SK-N-SH (cell line): Measurements from ENCODE around the gene TNFAIP2. TPM values are rescaled to one million over a fixed set of nuclear protein-coding genes. Genes with fewer than 3 reads are reported as not detected.

Source experiments
- CTCF ChIA-PET: fragments of 300-600, 350-600 bp; formaldehyde crosslinking; extraction: SDS; loops from one replicate; lab custom pipeline; 2021; lab: Yijun Ruan, JAX
- POLR2A ChIA-PET: fragments of 350-600 bp; sonication (Branson Sonifier 250); formaldehyde crosslinking; extraction: SDS; loops from one replicate; lab custom pipeline; 2020; ENCODE audit warnings: antibody characterized with exemption, inconsistent platforms; lab: Yijun Ruan, JAX
- DNase-seq: peaks from one replicate; pipeline ENCODE4 v3.0.0; 2012
- H2AFZ ChIP-seq: fragments of 200-600 bp; sonication (generic); 2 replicates; pipeline ENCODE4 v1.8.1; 2016; ENCODE audit warnings: antibody characterized with exemption, mild to moderate bottlenecking, low read depth
- H3F3A ChIP-seq: fragments of 200-600 bp; sonication (generic); replicated peaks from 2 replicates; pipeline ENCODE3; 2016; ENCODE audit warnings: antibody characterized with exemption, mild to moderate bottlenecking; ENCODE audit not compliant: insufficient read depth
- H3K27ac ChIP-seq, 2 experiments: fragments of 200-500 bp in 1 of 2; fragments of 200-600 bp in 1 of 2; sonication (Bioruptor generic) in 1 of 2; sonication (generic), shearing (Covaris generic) in 1 of 2; 2 replicates each; pipeline versions ENCODE4 v1.5.1 to v1.6.1; 2014 to 2016; ENCODE audit warnings: low read depth in 2 of 2, inconsistent platforms in 1 of 2, low read length in 1 of 2, mild to moderate bottlenecking in 1 of 2, mixed read lengths in 1 of 2
- H3K27me3 ChIP-seq: fragments of 200-600 bp; sonication (generic), shearing (Covaris generic); 2 replicates; pipeline ENCODE4 v1.6.1; 2016; ENCODE audit warnings: mixed run types; ENCODE audit not compliant: insufficient read depth
- H3K36me3 ChIP-seq, 2 experiments: fragments of 200-500 bp in 1 of 2; fragments of 200-600 bp in 1 of 2; sonication (Bioruptor generic) in 1 of 2; sonication (generic) in 1 of 2; replicated peaks in 1 of 2; 2 replicates each; pipeline versions ENCODE3 to v1.5.1; 2014 to 2016; ENCODE audit warnings: low read length in 1 of 2, mild to moderate bottlenecking in 1 of 2; ENCODE audit not compliant: insufficient read depth in 2 of 2, control insufficient read depth in 1 of 2
- H3K4me1 ChIP-seq, 2 experiments: fragments of 200-500 bp in 1 of 2; fragments of 200-600 bp in 1 of 2; sonication (Bioruptor generic) in 1 of 2; sonication (generic), shearing (Covaris generic) in 1 of 2; 2 replicates each; pipeline versions ENCODE4 v1.5.1 to v1.6.1; 2014 to 2016; ENCODE audit warnings: low read depth in 1 of 2, low read length in 1 of 2, mixed run types in 1 of 2; ENCODE audit not compliant: insufficient read depth in 2 of 2, control insufficient read depth in 1 of 2
- H3K4me2 ChIP-seq: fragments of 200-600 bp; sonication (generic), shearing (Covaris generic); 2 replicates; pipeline ENCODE4 v1.6.1; 2017; ENCODE audit warnings: mixed run types
- H3K4me3 ChIP-seq, 2 experiments: fragments of 200-500 bp in 1 of 2; fragments of 200-600 bp in 1 of 2; sonication (Bioruptor generic) in 1 of 2; sonication (generic), shearing (Covaris generic) in 1 of 2; 2 replicates each; pipeline versions ENCODE4 v1.5.1 to v1.8.1; 2014 to 2016; ENCODE audit warnings: low read depth in 2 of 2, inconsistent platforms in 1 of 2, low read length in 1 of 2, mild to moderate bottlenecking in 1 of 2, mixed read lengths in 1 of 2, moderate library complexity in 1 of 2
- H3K79me2 ChIP-seq: fragments of 200-600 bp; sonication (generic); 2 replicates; pipeline ENCODE4 v1.8.1; 2017; ENCODE audit warnings: mild to moderate bottlenecking; ENCODE audit not compliant: insufficient read depth
- H3K9ac ChIP-seq: fragments of 200-600 bp; sonication (generic); 2 replicates; pipeline ENCODE4 v1.6.1; 2017; ENCODE audit warnings: mixed run types
- H3K9me2 ChIP-seq: fragments of 200-600 bp; sonication (generic); 2 replicates; pipeline ENCODE4 v1.6.1; 2017; ENCODE audit warnings: mixed run types
- H3K9me3 ChIP-seq: fragments of 200-600 bp; sonication (generic); 2 replicates; pipeline ENCODE4 v1.6.1; 2017; ENCODE audit warnings: mixed run types, mild to moderate bottlenecking, moderate library complexity
- H4K20me1 ChIP-seq: fragments of 200-600 bp; sonication (generic); 2 replicates; pipeline ENCODE4 v1.6.1; 2017; ENCODE audit warnings: mild to moderate bottlenecking, mixed run types; ENCODE audit not compliant: insufficient read depth
- EP300 ChIP-seq, 2 experiments: IDR thresholded peaks; 2 replicates each; pipeline versions ENCODE4 v1.4.0 to v1.6.1; 2012; ENCODE audit warnings: borderline replicate concordance in 1 of 2, low read depth in 1 of 2, low read length in 1 of 2
- FOSL2 ChIP-seq: IDR thresholded peaks from 2 replicates; pipeline ENCODE4 v1.4.0; 2012; ENCODE audit warnings: low read depth, mild to moderate bottlenecking, moderate library complexity, borderline replicate concordance
- FOXM1 ChIP-seq: IDR thresholded peaks from 2 replicates; pipeline ENCODE4 v1.4.0; 2012; ENCODE audit warnings: low read depth, mild to moderate bottlenecking
- GATA2 ChIP-seq: sonication (generic); formaldehyde crosslinking; IDR thresholded peaks from 2 replicates; pipeline ENCODE4 v1.5.0; 2020; ENCODE audit warnings: mild to moderate bottlenecking, missing genetic modification reagents
- MEF2A ChIP-seq: IDR thresholded peaks from 2 replicates; pipeline ENCODE4 v1.4.0; 2012; ENCODE audit warnings: low read depth, borderline replicate concordance
- NFIC ChIP-seq: IDR thresholded peaks from 2 replicates; pipeline ENCODE4 v1.4.0; 2012; ENCODE audit warnings: borderline replicate concordance
- NRF1 ChIP-seq: IDR thresholded peaks from 2 replicates; pipeline ENCODE4 v1.6.1; 2012; ENCODE audit warnings: low read depth, mild to moderate bottlenecking, low read length
- RAD21 ChIP-seq: IDR thresholded peaks from 2 replicates; pipeline ENCODE4 v1.6.1; 2012; ENCODE audit warnings: mild to moderate bottlenecking, low read length
- RCOR1 ChIP-seq: fragments of 150-350 bp; IDR thresholded peaks from 2 replicates; pipeline ENCODE4 v1.6.1; 2017; ENCODE audit warnings: antibody characterized with exemption, low read length
- RFX5 ChIP-seq: IDR thresholded peaks from 2 replicates; pipeline ENCODE4 v1.6.1; 2012; ENCODE audit warnings: mild to moderate bottlenecking, improper control_type of control experiment, low read length
- RXRA ChIP-seq: IDR thresholded peaks from 2 replicates; pipeline ENCODE4 v1.4.0; 2012; ENCODE audit warnings: low read depth, mild to moderate bottlenecking, borderline replicate concordance
- SIN3A ChIP-seq: IDR thresholded peaks from 2 replicates; pipeline ENCODE4 v1.6.1; 2012; ENCODE audit warnings: low read depth, mild to moderate bottlenecking, low read length, moderate library complexity, borderline replicate concordance
- TEAD4 ChIP-seq: IDR thresholded peaks from 2 replicates; pipeline ENCODE4 v1.4.0; 2012; ENCODE audit warnings: mild to moderate bottlenecking, borderline replicate concordance; ENCODE audit not compliant: insufficient read depth
- YY1 ChIP-seq: IDR thresholded peaks from 2 replicates; pipeline ENCODE4 v1.4.0; 2012; ENCODE audit warnings: low read depth, mild to moderate bottlenecking
- WGBS: methylation state at CpG from one replicate; pipeline ENCODE4 v1.1.6; 2017; ENCODE audit warnings: low lambda C conversion rate; 5-methylcytosine and 5-hydroxymethylcytosine counted together
- polyA plus RNA-seq, 3 experiments: library from polyadenylated mRNA; depleted of rRNA; stranded (reverse); fragments of >200 nt; gene quantifications; 2 replicates each; pipeline ENCODE4 v1.2.3, GENCODE V29; 2012
- TF ChIP-seq, protein P1 (sequence below): fragments of 150-350 bp; IDR thresholded peaks from 2 replicates; pipeline ENCODE4 v1.6.1; 2016; ENCODE audit warnings: mild to moderate bottlenecking, low read depth, low read length
- TF ChIP-seq, protein P2 (sequence below): fragments of 200-600 bp; sonication (generic); IDR thresholded peaks from 2 replicates; pipeline ENCODE4 v1.6.1; 2017; ENCODE audit warnings: antibody characterized with exemption, mild to moderate bottlenecking, moderate library complexity
- TF ChIP-seq, protein P3 (sequence below): IDR thresholded peaks from 2 replicates; pipeline ENCODE4 v1.4.0; 2012; ENCODE audit warnings: low read depth, borderline replicate concordance
- TF ChIP-seq, protein P4 (sequence below): IDR thresholded peaks from 2 replicates; pipeline ENCODE4 v1.4.0; 2012; ENCODE audit warnings: low read depth
- TF ChIP-seq, protein P5 (sequence below): IDR thresholded peaks from 2 replicates; pipeline ENCODE4 v1.4.0; 2012; ENCODE audit warnings: low read depth, borderline replicate concordance
- TF ChIP-seq, protein P6 (sequence below): fragments of 150-350 bp; IDR thresholded peaks from 2 replicates; pipeline ENCODE4 v1.6.1; 2017; ENCODE audit warnings: antibody characterized with exemption, low read length, low read depth, borderline replicate concordance

Gene TNFAIP2
- polyA plus RNA-seq, 1 of the 3 experiments (the other 2 are of a cell fraction), result 16.0 TPM

DNA sequence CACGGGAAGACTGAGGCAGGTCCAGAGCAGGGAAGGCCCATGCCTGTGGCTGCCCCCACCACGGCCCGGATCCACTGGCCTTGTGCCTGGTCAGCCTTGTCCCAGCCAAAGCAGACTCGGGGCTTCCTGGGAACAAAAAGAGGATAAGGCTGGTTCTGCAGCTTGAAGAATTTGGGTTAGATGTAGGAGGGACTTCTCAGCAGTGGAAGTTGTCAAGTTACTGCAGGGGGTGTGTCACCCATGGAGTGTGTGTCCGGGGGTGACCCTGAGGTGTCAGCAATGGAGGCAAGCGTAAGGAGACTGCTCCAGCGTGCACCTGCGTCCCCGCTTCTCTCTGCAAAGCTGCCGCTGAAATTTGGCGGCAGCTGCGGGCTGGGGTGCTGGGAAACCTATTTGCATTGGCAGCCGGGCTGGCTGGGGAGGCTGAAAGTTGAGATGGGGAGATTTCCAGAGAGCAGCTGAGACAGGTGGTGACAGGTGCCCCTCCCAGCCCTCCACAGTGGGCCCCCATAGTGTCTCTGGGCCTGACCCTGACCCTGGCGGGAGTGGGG, 12.5 kb upstream of the TNFAIP2 start:
- TF ChIP-seq FOXM1 (no peak), MEF2A (no peak), FOSL2 (no peak), RXRA (no peak), NRF1 (no peak), RCOR1 (no peak), SIN3A (no peak), RAD21 (no peak), GATA2 (CRISPR knock-in tag) (no peak), NFIC (no peak), TEAD4 (no peak), YY1 (no peak), RFX5 (no peak), EP300 (IDR thresholded peaks at IDR 0.05; ENCODE audit: borderline replicate concordance in 1 of 2, low read depth in 1 of 2, low read length in 1 of 2) (no peak)
- TF ChIP-seq, protein P1, sequence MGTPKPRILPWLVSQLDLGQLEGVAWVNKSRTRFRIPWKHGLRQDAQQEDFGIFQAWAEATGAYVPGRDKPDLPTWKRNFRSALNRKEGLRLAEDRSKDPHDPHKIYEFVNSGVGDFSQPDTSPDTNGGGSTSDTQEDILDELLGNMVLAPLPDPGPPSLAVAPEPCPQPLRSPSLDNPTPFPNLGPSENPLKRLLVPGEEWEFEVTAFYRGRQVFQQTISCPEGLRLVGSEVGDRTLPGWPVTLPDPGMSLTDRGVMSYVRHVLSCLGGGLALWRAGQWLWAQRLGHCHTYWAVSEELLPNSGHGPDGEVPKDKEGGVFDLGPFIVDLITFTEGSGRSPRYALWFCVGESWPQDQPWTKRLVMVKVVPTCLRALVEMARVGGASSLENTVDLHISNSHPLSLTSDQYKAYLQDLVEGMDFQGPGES, result no peak
- TF ChIP-seq, protein P2, sequence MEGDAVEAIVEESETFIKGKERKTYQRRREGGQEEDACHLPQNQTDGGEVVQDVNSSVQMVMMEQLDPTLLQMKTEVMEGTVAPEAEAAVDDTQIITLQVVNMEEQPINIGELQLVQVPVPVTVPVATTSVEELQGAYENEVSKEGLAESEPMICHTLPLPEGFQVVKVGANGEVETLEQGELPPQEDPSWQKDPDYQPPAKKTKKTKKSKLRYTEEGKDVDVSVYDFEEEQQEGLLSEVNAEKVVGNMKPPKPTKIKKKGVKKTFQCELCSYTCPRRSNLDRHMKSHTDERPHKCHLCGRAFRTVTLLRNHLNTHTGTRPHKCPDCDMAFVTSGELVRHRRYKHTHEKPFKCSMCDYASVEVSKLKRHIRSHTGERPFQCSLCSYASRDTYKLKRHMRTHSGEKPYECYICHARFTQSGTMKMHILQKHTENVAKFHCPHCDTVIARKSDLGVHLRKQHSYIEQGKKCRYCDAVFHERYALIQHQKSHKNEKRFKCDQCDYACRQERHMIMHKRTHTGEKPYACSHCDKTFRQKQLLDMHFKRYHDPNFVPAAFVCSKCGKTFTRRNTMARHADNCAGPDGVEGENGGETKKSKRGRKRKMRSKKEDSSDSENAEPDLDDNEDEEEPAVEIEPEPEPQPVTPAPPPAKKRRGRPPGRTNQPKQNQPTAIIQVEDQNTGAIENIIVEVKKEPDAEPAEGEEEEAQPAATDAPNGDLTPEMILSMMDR, result no peak
- TF ChIP-seq, protein P3, sequence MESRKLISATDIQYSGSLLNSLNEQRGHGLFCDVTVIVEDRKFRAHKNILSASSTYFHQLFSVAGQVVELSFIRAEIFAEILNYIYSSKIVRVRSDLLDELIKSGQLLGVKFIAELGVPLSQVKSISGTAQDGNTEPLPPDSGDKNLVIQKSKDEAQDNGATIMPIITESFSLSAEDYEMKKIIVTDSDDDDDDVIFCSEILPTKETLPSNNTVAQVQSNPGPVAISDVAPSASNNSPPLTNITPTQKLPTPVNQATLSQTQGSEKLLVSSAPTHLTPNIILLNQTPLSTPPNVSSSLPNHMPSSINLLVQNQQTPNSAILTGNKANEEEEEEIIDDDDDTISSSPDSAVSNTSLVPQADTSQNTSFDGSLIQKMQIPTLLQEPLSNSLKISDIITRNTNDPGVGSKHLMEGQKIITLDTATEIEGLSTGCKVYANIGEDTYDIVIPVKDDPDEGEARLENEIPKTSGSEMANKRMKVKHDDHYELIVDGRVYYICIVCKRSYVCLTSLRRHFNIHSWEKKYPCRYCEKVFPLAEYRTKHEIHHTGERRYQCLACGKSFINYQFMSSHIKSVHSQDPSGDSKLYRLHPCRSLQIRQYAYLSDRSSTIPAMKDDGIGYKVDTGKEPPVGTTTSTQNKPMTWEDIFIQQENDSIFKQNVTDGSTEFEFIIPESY, result no peak
- TF ChIP-seq, protein P4, sequence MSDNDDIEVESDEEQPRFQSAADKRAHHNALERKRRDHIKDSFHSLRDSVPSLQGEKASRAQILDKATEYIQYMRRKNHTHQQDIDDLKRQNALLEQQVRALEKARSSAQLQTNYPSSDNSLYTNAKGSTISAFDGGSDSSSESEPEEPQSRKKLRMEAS, result no peak
- TF ChIP-seq, protein P5, sequence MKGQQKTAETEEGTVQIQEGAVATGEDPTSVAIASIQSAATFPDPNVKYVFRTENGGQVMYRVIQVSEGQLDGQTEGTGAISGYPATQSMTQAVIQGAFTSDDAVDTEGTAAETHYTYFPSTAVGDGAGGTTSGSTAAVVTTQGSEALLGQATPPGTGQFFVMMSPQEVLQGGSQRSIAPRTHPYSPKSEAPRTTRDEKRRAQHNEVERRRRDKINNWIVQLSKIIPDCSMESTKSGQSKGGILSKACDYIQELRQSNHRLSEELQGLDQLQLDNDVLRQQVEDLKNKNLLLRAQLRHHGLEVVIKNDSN, result no peak
- TF ChIP-seq, protein P6, sequence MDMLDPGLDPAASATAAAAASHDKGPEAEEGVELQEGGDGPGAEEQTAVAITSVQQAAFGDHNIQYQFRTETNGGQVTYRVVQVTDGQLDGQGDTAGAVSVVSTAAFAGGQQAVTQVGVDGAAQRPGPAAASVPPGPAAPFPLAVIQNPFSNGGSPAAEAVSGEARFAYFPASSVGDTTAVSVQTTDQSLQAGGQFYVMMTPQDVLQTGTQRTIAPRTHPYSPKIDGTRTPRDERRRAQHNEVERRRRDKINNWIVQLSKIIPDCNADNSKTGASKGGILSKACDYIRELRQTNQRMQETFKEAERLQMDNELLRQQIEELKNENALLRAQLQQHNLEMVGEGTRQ, result no peak
- CTCF ChIA-PET, result interaction anchor here (0.8 to 1.8 kb wide), 6 partner anchors 16 to 183 kb away, joined by 3 to 9 read pairs (median 4); no protein-coding TSS in a partner anchor
- no peak for DNase-seq
- Histone ChIP-seq H3K9me3 (no peaks in the 10 kb centered on the region), H3K4me3 (no peak overlapping the region), H3K9me2 (no peaks in the 10 kb centered on the region), H3K36me3 (no peaks in the 10 kb centered on the region), H3K4me1 (peaks cover 24 to 28% of the 10 kb centered on the region in 2 experiments; a peak in 3 of 4 replicates), H3K4me2 (peak overlapping the region; percentile 74), H2AFZ (peak overlapping the region; percentile 47), H3K27me3 (no peaks in the 10 kb centered on the region), H3F3A (peaks cover 7% of the 10 kb centered on the region), H3K9ac (peak overlapping the region; percentile 44; the same call in 1 of the 2 replicates), H3K27ac (peak overlapping the region; percentile 55 to 78), H3K79me2 (no peaks in the 10 kb centered on the region), H4K20me1 (no peaks in the 10 kb centered on the region)
- POLR2A ChIA-PET, result no interaction called here
- WGBS, result 70% methylated on average over 7 of the region's 14 CpGs
